OCI-LY1 (cell line): ENCODE measurements around the gene HPSE2.

Experiments
- EZH2 ChIP-seq: fragments of 200-600 bp; sonication (generic), shearing (Covaris generic); IDR thresholded peaks from 2 replicates; pipeline ENCODE4 v1.8.0; 2017; ENCODE audit warnings: borderline replicate concordance, mixed run types, mild to moderate bottlenecking, antibody characterized with exemption, low read length, moderate library complexity, mixed read lengths
- TF ChIP-seq, protein P1 (sequence below): fragments of 200-600 bp; sonication (generic), shearing (Covaris generic); IDR thresholded peaks from 2 replicates; pipeline ENCODE4 v1.5.1; 2017; ENCODE audit warnings: mild to moderate bottlenecking, antibody characterized with exemption, low read length, moderate library complexity, mixed read lengths

DNA sequence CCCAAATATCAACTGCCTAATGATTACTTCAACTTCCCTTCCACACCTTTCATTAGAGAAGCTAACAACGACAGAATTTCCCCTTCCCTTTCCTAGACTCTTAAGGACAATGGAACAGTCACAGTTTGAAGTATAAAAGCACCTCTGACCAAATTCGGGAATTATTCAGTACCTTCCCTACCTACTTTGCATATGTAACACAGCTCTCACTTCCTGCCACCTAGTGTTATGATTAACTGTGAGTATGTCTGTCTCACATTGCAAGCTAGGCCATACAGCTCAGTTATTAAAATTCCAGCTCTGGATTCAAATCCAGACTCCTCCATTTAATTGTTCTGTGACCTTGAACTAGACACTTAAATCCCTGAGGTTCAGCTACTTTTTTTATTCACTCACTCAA, 44.8 kb upstream of the HPSE2 start:
- TF ChIP-seq, protein P1, sequence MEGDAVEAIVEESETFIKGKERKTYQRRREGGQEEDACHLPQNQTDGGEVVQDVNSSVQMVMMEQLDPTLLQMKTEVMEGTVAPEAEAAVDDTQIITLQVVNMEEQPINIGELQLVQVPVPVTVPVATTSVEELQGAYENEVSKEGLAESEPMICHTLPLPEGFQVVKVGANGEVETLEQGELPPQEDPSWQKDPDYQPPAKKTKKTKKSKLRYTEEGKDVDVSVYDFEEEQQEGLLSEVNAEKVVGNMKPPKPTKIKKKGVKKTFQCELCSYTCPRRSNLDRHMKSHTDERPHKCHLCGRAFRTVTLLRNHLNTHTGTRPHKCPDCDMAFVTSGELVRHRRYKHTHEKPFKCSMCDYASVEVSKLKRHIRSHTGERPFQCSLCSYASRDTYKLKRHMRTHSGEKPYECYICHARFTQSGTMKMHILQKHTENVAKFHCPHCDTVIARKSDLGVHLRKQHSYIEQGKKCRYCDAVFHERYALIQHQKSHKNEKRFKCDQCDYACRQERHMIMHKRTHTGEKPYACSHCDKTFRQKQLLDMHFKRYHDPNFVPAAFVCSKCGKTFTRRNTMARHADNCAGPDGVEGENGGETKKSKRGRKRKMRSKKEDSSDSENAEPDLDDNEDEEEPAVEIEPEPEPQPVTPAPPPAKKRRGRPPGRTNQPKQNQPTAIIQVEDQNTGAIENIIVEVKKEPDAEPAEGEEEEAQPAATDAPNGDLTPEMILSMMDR: no peak
- TF ChIP-seq EZH2: no peak
